Aorta (tissue), 5 donors: ENCODE measurements around the gene NF2. TPM values are rescaled to one million over a fixed set of nuclear protein-coding genes. Genes with fewer than 3 reads are reported as not detected.

Source experiments
- ATAC-seq: fragments of 200-7000 bp; cut with Tn5 transposase; one replicate; pipeline ENCODE4 v1.9.1; 2022; ENCODE audit warnings: moderate library complexity; ENCODE audit not compliant: low FRiP score
- DNase-seq, 2 donors: peaks; one replicate each; pipeline ENCODE4 v3.0.0-alpha.2; 2020
- H3K27ac ChIP-seq, 2 donors: one replicate each; pipeline ENCODE4 v1.5.1; 2013; ENCODE audit warnings: low read length in 2 of 2, mild to moderate bottlenecking in 2 of 2, moderate library complexity in 2 of 2, control low read depth in 1 of 2, inconsistent platforms in 1 of 2, low read depth in 1 of 2
- H3K27me3 ChIP-seq, 2 donors: one replicate each; pipeline ENCODE4 v1.6.1; 2013; ENCODE audit warnings: control low read depth in 1 of 2, low read length in 1 of 2, mild to moderate bottlenecking in 1 of 2, moderate library complexity in 1 of 2; ENCODE audit not compliant: insufficient read depth in 2 of 2, control insufficient read depth in 1 of 2
- H3K36me3 ChIP-seq, 2 donors: one replicate each; pipeline ENCODE4 v1.6.1; 2013; ENCODE audit warnings: control low read depth in 1 of 2, low read length in 1 of 2, mild to moderate bottlenecking in 1 of 2; ENCODE audit not compliant: insufficient read depth in 2 of 2, control insufficient read depth in 1 of 2
- H3K4me1 ChIP-seq, 2 donors: one replicate each; pipeline ENCODE4 v1.6.1; 2013; ENCODE audit warnings: low read length in 2 of 2, control low read depth in 1 of 2, mild to moderate bottlenecking in 1 of 2, moderate library complexity in 1 of 2; ENCODE audit not compliant: insufficient read depth in 2 of 2, control insufficient read depth in 1 of 2
- H3K4me3 ChIP-seq, 2 donors: one replicate each; pipeline ENCODE4 v1.5.1; 2013; ENCODE audit warnings: low read length in 2 of 2, control low read depth in 1 of 2, mild to moderate bottlenecking in 1 of 2
- H3K9me3 ChIP-seq: one replicate; pipeline ENCODE4 v1.6.1; 2013; ENCODE audit warnings: mild to moderate bottlenecking, low read length; ENCODE audit not compliant: control insufficient read depth
- WGBS, 2 donors: extraction: QIAGEN DNeasy Blood & Tissue Kit; methylation state at CpG; one replicate each; pipeline ENCODE4 v1.1.7; 2013; 5-methylcytosine and 5-hydroxymethylcytosine counted together
- intact Hi-C, 2 donors: fragments of 100-400 bp; cut with DNase I; formaldehyde crosslinking; loops; one replicate each; pipeline versions ENCODE4 v1.14.2 to v1.15.0; 2022
- polyA plus RNA-seq, 2 donors: library from polyadenylated mRNA; stranded (reverse); fragments of 200-250 nt; gene quantifications; one replicate each; pipeline ENCODE4 v1.2.3, GENCODE V29; 2013
- total RNA-seq, 2 donors: library from RNA; stranded (reverse); fragmentation: NEBNext Ultra II Directional; extraction: Animal tissue kit (Norgen Biotek cat#: 25700); gene quantifications; one replicate each; pipeline ENCODE4 v1.2.1, GENCODE V29; 2021
- donor health status: healthy with polysubstance abuse.
- donor health status: Bipolar disorder and iron deficiency.
- donor health status: DM: no; HTN: no; CAD: no.
- donor health status: DM: no; HTN: no; CAD: no.
- donor health status: DM: yes; HTN: yes; CAD: no.

Gene NF2
- total and polyA plus RNA-seq, 4 donors, result 5.0 to 35.6 (median 22.4) TPM

- Histone ChIP-seq H3K27me3 (no peaks in the 10 kb centered on the region), H3K36me3 (peaks cover 0 to 4% of the 10 kb centered on the region in 2 donors), H3K27ac (no peak overlapping the region), H3K9me3 (no peaks in the 10 kb centered on the region), H3K4me3 (no peak overlapping the region), H3K4me1 (no peaks in the 10 kb centered on the region)
- DNase-seq (no peak), ATAC-seq (no peak)
- intact Hi-C loops, result no loop called here
- 92% methylated on average over 32 to 33 of the region's 33 CpGs for WGBS, 2 donors
Observed at GRCh38 chr22:29695129-29695926, 91.9 kb downstream of the NF2 start.

GRCh38 chr22:29697853-29698598 is 94.6 kb downstream of the NF2 start:
- Histone ChIP-seq H3K9me3 (no peaks in the 10 kb centered on the region), H3K36me3 (peaks cover 0 to 4% of the 10 kb centered on the region in 2 donors), H3K27me3 (no peaks in the 10 kb centered on the region), H3K27ac (no peak overlapping the region), H3K4me1 (no peaks in the 10 kb centered on the region), H3K4me3 (no peak overlapping the region)
- DNase-seq (no peak), ATAC-seq (no peak)
- WGBS, 2 donors, result 78 to 82% methylated on average over 16 of the region's 16 CpGs
- intact Hi-C loops, result no loop called here

DNA sequence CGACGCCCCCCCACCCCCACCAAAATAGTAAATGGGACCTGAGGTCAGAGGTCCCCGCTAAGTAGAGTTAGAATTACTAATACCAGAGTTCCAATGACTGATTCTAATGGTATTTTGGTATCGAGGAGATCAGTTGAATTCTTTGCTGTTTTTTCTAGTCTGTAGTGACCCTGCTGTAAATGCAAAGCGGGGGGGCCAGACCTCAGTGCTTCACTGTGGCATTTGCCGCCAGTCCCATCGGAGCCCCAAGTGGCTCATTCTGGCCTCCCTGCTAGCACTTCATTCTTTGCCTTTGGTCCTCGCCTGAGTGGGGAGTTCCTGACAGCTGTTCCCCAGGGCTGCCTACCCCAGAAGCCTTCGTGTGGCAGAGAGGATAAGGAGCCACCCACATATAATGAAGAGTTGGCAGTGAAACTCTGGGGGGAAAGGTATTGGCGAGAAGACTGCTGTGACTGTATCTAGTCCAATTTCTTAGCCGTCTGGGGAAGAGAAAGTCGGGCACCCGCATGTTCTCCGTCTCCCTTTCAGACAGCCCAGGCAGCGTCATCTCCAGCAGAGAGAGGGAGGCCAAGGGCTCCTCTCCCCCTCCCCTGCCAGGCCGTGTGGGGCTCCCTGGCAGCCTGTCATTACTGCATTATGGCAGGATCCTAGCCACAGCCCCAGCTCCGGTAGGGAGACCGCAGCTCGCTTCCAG is 96.9 kb downstream of the NF2 start:
- Histone ChIP-seq H3K4me1 (no peaks in the 10 kb centered on the region), H3K4me3 (no peak overlapping the region), H3K27me3 (no peaks in the 10 kb centered on the region), H3K9me3 (no peaks in the 10 kb centered on the region), H3K27ac (no peak overlapping the region), H3K36me3 (peaks cover 0 to 1% of the 10 kb centered on the region in 2 donors)
- no peak for DNase-seq
- intact Hi-C loops, result no loop called here
- 28 to 37% methylated on average over 18 to 19 of the region's 19 CpGs for WGBS, 2 donors
- no peak for ATAC-seq

- ATAC-seq, result no peak
- intact Hi-C loops, result no loop called here
- H3K4me1 ChIP-seq, result no peaks in the 10 kb centered on the region
Observed at GRCh38 chr22:29700900-29701154, 97.4 kb downstream of the NF2 start.

DNA sequence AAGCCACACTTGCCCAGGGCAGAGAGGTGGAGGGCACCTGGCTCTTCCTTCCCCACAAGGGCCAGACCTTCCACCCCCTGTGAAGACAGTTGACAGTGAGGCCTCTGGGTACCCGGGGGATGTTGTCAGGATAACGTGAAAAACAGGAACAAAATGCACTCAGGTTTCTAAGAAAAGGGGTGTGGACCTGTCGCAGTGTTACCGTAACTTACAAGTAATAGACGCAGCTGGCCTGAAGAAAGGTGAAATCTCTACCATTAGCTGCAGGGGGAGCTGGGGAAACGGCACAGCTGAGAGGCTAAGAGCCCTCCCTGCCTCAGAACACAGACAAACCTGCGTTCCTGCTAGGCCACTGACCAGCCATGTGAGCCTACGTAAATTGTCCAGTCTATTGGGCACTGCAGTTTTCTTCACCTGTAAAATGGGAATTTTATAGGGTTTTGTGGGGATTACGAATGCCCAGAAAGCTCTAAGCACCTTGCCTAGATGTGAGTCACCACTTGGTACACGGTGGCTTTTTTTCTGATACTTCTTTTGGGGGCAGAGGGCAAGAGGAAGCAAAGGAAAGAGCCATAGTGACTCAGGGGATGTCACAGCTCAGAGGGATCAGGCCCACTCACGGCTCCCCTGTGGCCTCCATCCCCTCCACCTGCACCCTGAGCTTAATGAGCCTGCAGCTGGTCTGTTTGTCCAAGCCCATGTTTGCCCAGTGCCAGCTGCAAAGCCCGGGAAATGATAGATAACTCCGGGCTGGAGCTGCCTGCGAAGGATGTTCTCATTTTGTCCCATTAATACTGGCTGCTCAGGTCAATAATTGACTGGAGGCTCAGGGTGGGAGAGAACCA is 97.9 kb downstream of the NF2 start:
- Histone ChIP-seq H3K9me3 (no peaks in the 10 kb centered on the region), H3K27me3 (no peaks in the 10 kb centered on the region), H3K36me3 (no peaks in the 10 kb centered on the region), H3K4me3 (no peak overlapping the region), H3K27ac (no peak overlapping the region), H3K4me1 (no peaks in the 10 kb centered on the region)
- intact Hi-C loops, result no loop called here
- ATAC-seq (no peak), DNase-seq (no peak)
- WGBS, 2 donors, result 32 to 34% methylated on average over 14 of the region's 14 CpGs

More at GRCh38 chr22:29700900-29701154, 97.4 kb downstream of the NF2 start:
- Histone ChIP-seq H3K27me3 (no peaks in the 10 kb centered on the region), H3K4me3 (no peak overlapping the region), H3K36me3 (no peaks in the 10 kb centered on the region), H3K9me3 (no peaks in the 10 kb centered on the region), H3K27ac (no peak overlapping the region)
- WGBS, 2 donors, result 29 to 34% methylated on average over 9 of the region's 9 CpGs
- no peak for DNase-seq

DNA sequence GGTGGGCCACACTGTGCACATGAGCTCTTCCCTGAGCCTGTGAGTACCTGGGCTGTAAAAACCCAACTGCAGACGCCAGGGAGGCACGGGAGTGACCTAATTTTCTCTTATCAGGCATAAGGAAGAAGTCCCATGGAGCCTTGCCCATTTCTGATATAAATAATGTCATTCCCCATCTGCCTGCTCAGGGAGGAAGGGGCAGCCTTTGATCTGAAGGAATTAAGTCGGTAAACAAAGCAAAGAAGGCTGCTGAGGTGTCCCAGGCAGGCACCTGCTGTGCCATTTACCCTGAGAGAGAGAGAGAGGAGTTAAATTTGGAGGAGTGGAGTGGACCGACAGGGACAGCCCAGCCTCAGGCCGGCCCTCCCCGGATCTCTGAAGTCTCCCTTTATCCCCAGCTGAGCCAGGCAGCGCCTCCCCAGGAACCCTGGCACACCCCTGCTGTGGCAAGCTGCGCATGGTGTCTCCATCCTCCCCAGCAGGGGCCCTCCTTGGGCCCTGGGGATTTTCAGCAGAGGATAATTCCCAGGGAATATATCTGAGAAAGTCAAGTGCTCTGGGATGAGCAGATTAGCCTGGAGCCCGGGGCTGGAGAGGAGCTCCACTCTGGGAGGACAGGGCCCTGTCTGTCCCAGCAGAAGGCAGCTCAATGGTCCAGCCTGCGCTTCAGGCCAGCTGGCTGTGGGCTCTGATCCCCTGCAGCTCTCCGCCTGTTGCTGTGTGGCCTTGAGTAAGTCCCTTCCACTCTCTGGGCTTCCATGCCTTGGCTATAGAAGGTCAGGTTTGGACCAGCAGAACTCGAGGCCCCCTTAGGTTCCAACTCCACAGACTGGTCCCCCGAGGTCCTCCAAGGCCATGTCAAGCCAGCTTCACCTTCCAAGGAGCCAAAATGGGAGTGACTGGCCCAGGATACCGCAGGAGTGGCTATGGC is 98.8 kb downstream of the NF2 start:
- Histone ChIP-seq H3K9me3 (no peaks in the 10 kb centered on the region), H3K36me3 (no peaks in the 10 kb centered on the region), H3K4me1 (no peaks in the 10 kb centered on the region), H3K27me3 (no peaks in the 10 kb centered on the region), H3K27ac (no peak overlapping the region), H3K4me3 (no peak overlapping the region)
- intact Hi-C loops, result no loop called here
- ATAC-seq (no peak), DNase-seq (no peak)
- 26 to 27% methylated on average over 14 of the region's 14 CpGs for WGBS, 2 donors

DNA sequence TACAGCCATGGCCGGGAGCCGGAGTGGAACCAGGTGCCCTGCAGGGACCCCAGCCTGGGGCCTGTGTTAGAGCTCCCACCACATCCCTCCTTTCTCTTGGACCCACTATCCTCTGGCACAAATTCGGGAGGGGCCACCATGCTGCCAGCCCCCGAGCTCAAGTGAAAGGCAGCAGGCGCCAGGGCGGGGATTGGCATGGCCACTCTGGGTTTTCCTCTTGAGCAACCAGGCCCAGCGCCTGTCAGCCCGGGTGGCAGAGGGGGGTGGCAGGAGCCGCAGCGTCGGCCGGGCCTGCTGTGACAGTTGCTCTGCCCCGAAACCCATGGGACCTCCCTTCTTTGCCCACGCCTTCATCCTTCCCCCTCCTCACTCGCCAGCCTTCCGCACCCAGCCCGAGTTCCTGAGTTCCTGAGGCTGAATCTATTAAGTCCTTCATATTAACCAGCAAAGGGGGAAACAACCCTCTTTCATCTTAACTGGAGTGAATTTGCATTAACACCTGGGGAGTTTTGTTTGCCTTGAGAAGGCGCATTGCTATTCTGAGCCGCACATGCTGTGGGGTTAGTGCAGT is 99.6 kb downstream of the NF2 start:
- H3K27me3 ChIP-seq, result no peaks in the 10 kb centered on the region

More for the DNA sequence above, 99.6 kb downstream of the NF2 start:
- no peaks in the 10 kb centered on the region for H3K36me3 ChIP-seq
- DNase-seq, result no peak
- no peaks in the 10 kb centered on the region for H3K4me1 ChIP-seq
- intact Hi-C loops, result no loop called here
- no peak overlapping the region for H3K4me3 ChIP-seq
- no peak for ATAC-seq
- 14% methylated on average over 17 to 19 of the region's 19 CpGs for WGBS, 2 donors
- H3K27ac ChIP-seq, result no peak overlapping the region
- no peaks in the 10 kb centered on the region for H3K9me3 ChIP-seq
